ENCODE measurements around the gene NGLY1.

Gene NGLY1

GRCh38 chr3:25707268-25707926 is 75.8 kb downstream of the NGLY1 start:
- DNase-seq: no peak

- no peak for DNase-seq
Observed at GRCh38 chr3:25706213-25706612, 77.0 kb downstream of the NGLY1 start.

- no peak for DNase-seq
Observed at GRCh38 chr3:25697553-25697952, 85.7 kb downstream of the NGLY1 start.

GRCh38 chr3:25695731-25696420 is 87.4 kb downstream of the NGLY1 start:
- DNase-seq: peak; percentile 55 to 58

- DNase-seq: no peak
Observed at GRCh38 chr3:25693238-25693637, 90.0 kb downstream of the NGLY1 start.

GRCh38 chr3:25692341-25692740 is 90.9 kb downstream of the NGLY1 start:
- DNase-seq: no peak

GRCh38 chr3:25690768-25691533 is 92.3 kb downstream of the NGLY1 start:
- DNase-seq: no peak

- no peak for DNase-seq
Observed at GRCh38 chr3:25689226-25689625, 94.0 kb downstream of the NGLY1 start.

GRCh38 chr3:25687742-25688141 is 95.5 kb downstream of the NGLY1 start:
- no peak for DNase-seq

- no peak for DNase-seq
Observed at GRCh38 chr3:25686766-25687165, 96.5 kb downstream of the NGLY1 start.

GRCh38 chr3:25683882-25684281 is 99.4 kb downstream of the NGLY1 start:
- DNase-seq: no peak

- DNase-seq: no peak
Observed at GRCh38 chr3:25683410-25683809, 99.8 kb downstream of the NGLY1 start.

GRCh38 chr3:25679642-25680302 is 103.5 kb downstream of the NGLY1 start:
- DNase-seq: no peak

GRCh38 chr3:25679166-25679565 is 104.1 kb downstream of the NGLY1 start:
- no peak for DNase-seq

GRCh38 chr3:25678581-25678980 is 104.7 kb downstream of the NGLY1 start:
- DNase-seq: no peak

- no peak for DNase-seq
Observed at GRCh38 chr3:25677121-25677520, 106.1 kb downstream of the NGLY1 start.

- DNase-seq: no peak
Observed at GRCh38 chr3:25674670-25675069, 108.6 kb downstream of the NGLY1 start.

GRCh38 chr3:25673738-25674298 is 109.4 kb downstream of the NGLY1 start:
- DNase-seq: no peak

Measured in inflammatory macrophage treated with lipopolysaccharide for 1 hour (primary cell).